GM18861 (cell line): ENCODE results near the gene UQCRC2.
"Not testable (repeated sequence)": the region's sequence is repeated elsewhere in the genome, so short reads cannot be mapped to it uniquely, and the experiment has no call there.

ENCODE experiments used
- ATAC-seq: cut with Tn5 transposase; IDR thresholded peaks from one replicate; pipeline ENCODE4 v1.9.1; 2021; ENCODE audit not compliant: unreplicated experiment

The UQCRC2 gene

GRCh38 chr16:21952793-21953540, at the start of gene UQCRC2:
TSS of gene UQCRC2 (plus strand) at chr16:21953361. CDS start at chr16:21953424, 63 bp downstream.
- peak; percentile 79 for ATAC-seq

- ATAC-seq = peak; percentile 58
Observed at GRCh38 chr16:21932650-21933049, 20.5 kb upstream of the UQCRC2 start.

- ATAC-seq = not testable (repeated sequence)
Observed at GRCh38 chr16:21933316-21933715, 19.8 kb upstream of the UQCRC2 start.

GRCh38 chr16:21933790-21934189, 19.4 kb upstream of the UQCRC2 start:
- ATAC-seq = not testable (repeated sequence)

GRCh38 chr16:21936216-21936615, 16.9 kb upstream of the UQCRC2 start:
- ATAC-seq = not testable (repeated sequence)

GRCh38 chr16:21937336-21937829, 15.8 kb upstream of the UQCRC2 start:
- ATAC-seq = no peak

GRCh38 chr16:21940570-21940969, 12.6 kb upstream of the UQCRC2 start:
- no peak for ATAC-seq

- ATAC-seq = no peak
Observed at GRCh38 chr16:21943571-21943970, 9.6 kb upstream of the UQCRC2 start.

- no peak for ATAC-seq
Observed at GRCh38 chr16:21946889-21947635, 6.1 kb upstream of the UQCRC2 start.

GRCh38 chr16:21949713-21950260, 3.4 kb upstream of the UQCRC2 start:
- ATAC-seq = no peak

- no peak for ATAC-seq
Observed at GRCh38 chr16:21950782-21951521, 2.2 kb upstream of the UQCRC2 start.

- peak; percentile 26 for ATAC-seq
Observed at GRCh38 chr16:21952040-21952792, 945 bp upstream of the UQCRC2 start.

- ATAC-seq = no peak
Observed at GRCh38 chr16:21953541-21953902, 361 bp downstream of the UQCRC2 start.

GRCh38 chr16:21957714-21958346, 4.7 kb downstream of the UQCRC2 start:
- no peak for ATAC-seq

- ATAC-seq = no peak
Observed at GRCh38 chr16:21959050-21959449, 5.9 kb downstream of the UQCRC2 start.

- ATAC-seq = no peak
Observed at GRCh38 chr16:21962475-21962874, 9.3 kb downstream of the UQCRC2 start.

- no peak for ATAC-seq
Observed at GRCh38 chr16:21963887-21964286, 10.7 kb downstream of the UQCRC2 start.

- ATAC-seq = no peak
Observed at GRCh38 chr16:21964353-21964752, 11.2 kb downstream of the UQCRC2 start.

GRCh38 chr16:21971856-21972255, 18.7 kb downstream of the UQCRC2 start:
- ATAC-seq = no peak

- ATAC-seq = no peak
Observed at GRCh38 chr16:21973945-21974344, 20.8 kb downstream of the UQCRC2 start.
